ENCODE results near the gene TMED1.
A peak's percentile ranks its signal among the peaks of the same experiment; 100 is the strongest.

DNA sequence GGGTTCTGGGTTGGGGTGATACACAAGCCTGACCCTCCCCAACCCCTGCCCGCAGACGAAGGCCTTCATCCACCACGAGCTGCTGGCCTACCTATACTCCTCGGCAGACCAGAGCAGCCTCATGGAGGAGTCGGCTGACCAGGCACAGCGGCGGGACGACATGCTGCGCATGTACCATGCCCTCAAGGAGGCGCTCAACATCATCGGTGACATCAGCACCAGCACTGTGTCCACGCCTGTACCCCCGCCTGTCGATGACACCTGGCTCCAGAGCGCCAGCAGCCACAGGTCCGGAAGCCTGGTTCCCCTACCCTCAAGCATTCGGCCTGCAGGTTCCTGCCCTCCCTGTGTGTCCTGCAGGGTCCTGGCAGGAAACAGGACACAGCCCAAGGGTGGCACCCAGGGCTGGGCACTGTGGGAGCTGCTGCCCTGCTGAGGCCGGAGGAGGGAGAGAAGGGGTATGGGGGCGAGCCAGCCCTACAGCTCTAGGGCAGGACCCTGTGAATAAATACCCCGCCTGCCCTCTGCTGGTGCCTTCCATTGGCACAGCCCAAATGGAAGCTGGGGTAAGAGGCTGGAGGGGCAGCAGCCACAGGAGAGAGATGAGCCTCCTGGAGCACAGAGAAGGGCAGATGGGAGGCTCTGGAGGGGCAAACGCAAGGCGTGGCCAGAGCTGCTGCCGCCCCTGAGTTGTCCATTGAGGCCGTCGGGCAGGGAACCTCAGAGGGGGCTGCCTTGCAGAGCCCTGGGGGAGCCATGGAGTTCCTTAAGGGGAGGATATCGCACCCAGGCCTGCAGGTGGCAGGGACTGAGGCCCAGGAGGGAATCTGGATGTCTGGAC lies 6.8 kb downstream of the TMED1 start:
- TF ChIP-seq, protein P1, sequence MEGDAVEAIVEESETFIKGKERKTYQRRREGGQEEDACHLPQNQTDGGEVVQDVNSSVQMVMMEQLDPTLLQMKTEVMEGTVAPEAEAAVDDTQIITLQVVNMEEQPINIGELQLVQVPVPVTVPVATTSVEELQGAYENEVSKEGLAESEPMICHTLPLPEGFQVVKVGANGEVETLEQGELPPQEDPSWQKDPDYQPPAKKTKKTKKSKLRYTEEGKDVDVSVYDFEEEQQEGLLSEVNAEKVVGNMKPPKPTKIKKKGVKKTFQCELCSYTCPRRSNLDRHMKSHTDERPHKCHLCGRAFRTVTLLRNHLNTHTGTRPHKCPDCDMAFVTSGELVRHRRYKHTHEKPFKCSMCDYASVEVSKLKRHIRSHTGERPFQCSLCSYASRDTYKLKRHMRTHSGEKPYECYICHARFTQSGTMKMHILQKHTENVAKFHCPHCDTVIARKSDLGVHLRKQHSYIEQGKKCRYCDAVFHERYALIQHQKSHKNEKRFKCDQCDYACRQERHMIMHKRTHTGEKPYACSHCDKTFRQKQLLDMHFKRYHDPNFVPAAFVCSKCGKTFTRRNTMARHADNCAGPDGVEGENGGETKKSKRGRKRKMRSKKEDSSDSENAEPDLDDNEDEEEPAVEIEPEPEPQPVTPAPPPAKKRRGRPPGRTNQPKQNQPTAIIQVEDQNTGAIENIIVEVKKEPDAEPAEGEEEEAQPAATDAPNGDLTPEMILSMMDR (IDR thresholded peaks at IDR 0.05), result peak; percentile 9
- TF ChIP-seq EZH2 (IDR thresholded peaks at IDR 0.05), result no peak
